HCT116 (cell line): ENCODE data around the gene ATP2C1. TPM values are rescaled to one million over a fixed set of nuclear protein-coding genes. Genes with fewer than 3 reads are reported as not detected.

ENCODE experiments used
- ATAC-seq: fragments of 200-7000 bp; cut with Tn5 transposase; 2 replicates; pipeline ENCODE4 v1.9.1; 2020; ENCODE audit warnings: mild to moderate bottlenecking, moderate library complexity
- BruUV-seq: library from RNA; stranded (reverse); fragments of 400-500 nt; replicated peaks from 2 replicates; lab custom pipeline; 2021; lab: Mats Ljungman, UMichigan
- CTCF ChIA-PET: fragments of 300-600 bp; sonication (Branson Sonifier 250); formaldehyde crosslinking; loops from one replicate; lab custom pipeline; 2021; ENCODE audit warnings: antibody characterized with exemption; lab: Charles Lee
- POLR2A ChIA-PET: fragments of 300-600, 350-600 bp; sonication (Branson Sonifier 250); formaldehyde crosslinking; loops from one replicate; lab custom pipeline; 2021; ENCODE audit warnings: antibody characterized with exemption; lab: Charles Lee
- RAD21 ChIA-PET, 2 experiments: fragments of 300-600 bp; sonication (Branson Sonifier 250); formaldehyde crosslinking; loops; one replicate each; lab custom pipeline; 2023; ENCODE audit warnings: low total read pairs in 2 of 2; ENCODE audit not compliant: uncharacterized antibody in 2 of 2, unreplicated experiment in 2 of 2, low non-redundant PET in 1 of 2; lab: Charles Lee
- DNase-seq: peaks from one replicate; pipeline ENCODE4 v3.0.0-alpha.2; 2010; ENCODE audit warnings: low read depth, low spot score
- H2AFZ ChIP-seq: fragments of 200-600 bp; shearing (Covaris generic), sonication (generic); 2 replicates; pipeline ENCODE4 v1.6.1; 2017; ENCODE audit warnings: low read depth, mixed run types, mixed read lengths, antibody characterized with exemption, low read length; ENCODE audit not compliant: poor library complexity, severe bottlenecking
- H3K27ac ChIP-seq: 2 replicates; pipeline ENCODE4 v1.5.1; 2012; ENCODE audit warnings: low read depth, low read length
- H3K27me3 ChIP-seq: fragments of 200-600 bp; sonication (generic); 2 replicates; pipeline ENCODE4 v1.6.1; 2016; ENCODE audit warnings: mixed run types, low read length, mixed read lengths; ENCODE audit not compliant: insufficient read depth
- H3K36me3 ChIP-seq, 2 experiments: fragments of 200-500 bp in 1 of 2; fragments of 200-600 bp in 1 of 2; sonication (Bioruptor generic) in 1 of 2; sonication (generic) in 1 of 2; 2 replicates each; pipeline versions ENCODE4 v1.5.1 to v1.6.1; 2014 to 2016; ENCODE audit warnings: low read length in 2 of 2, inconsistent platforms in 1 of 2, mixed read lengths in 1 of 2, mixed run types in 1 of 2; ENCODE audit not compliant: insufficient read depth in 2 of 2, control insufficient read depth in 1 of 2
- H3K4me1 ChIP-seq, 2 experiments: fragments of 200-600 bp in 1 of 2; sonication (generic) in 1 of 2; 2 replicates each; pipeline versions ENCODE4 v1.5.1 to v1.6.1; 2012 to 2017; ENCODE audit warnings: low read length in 2 of 2, inconsistent platforms in 1 of 2, mild to moderate bottlenecking in 1 of 2, mixed read lengths in 1 of 2, mixed run types in 1 of 2, moderate library complexity in 1 of 2; ENCODE audit not compliant: insufficient read depth in 2 of 2, control insufficient read depth in 1 of 2
- H3K4me2 ChIP-seq: fragments of 200-600 bp; sonication (generic); 2 replicates; pipeline ENCODE4 v1.6.1; 2017; ENCODE audit warnings: mixed run types, low read length, mixed read lengths
- H3K4me3 ChIP-seq, 2 experiments: fragments of 200-600 bp in 1 of 2; sonication (generic) in 1 of 2; replicated peaks in 1 of 2; 2 replicates each; pipeline ENCODE4 v1.5.1; 2011 to 2016; ENCODE audit warnings: low read length in 2 of 2, control low read depth in 1 of 2, low read depth in 1 of 2, mild to moderate bottlenecking in 1 of 2, mixed read lengths in 1 of 2, mixed run types in 1 of 2
- H3K79me2 ChIP-seq: fragments of 200-600 bp; sonication (generic); 2 replicates; pipeline ENCODE4 v1.6.1; 2017; ENCODE audit warnings: mild to moderate bottlenecking, mixed run types, low read length, moderate library complexity, mixed read lengths; ENCODE audit not compliant: insufficient read depth
- H3K9ac ChIP-seq: fragments of 200-600 bp; sonication (generic); 2 replicates; pipeline ENCODE4 v1.6.1; 2016; ENCODE audit warnings: low read length, mixed read lengths
- H3K9me2 ChIP-seq: fragments of 200-600 bp; sonication (generic), shearing (Covaris generic); 2 replicates; pipeline ENCODE4 v1.6.1; 2017; ENCODE audit warnings: mixed run types, mild to moderate bottlenecking, moderate library complexity; ENCODE audit not compliant: insufficient read depth
- H3K9me3 ChIP-seq, 2 experiments: fragments of 200-500 bp in 1 of 2; fragments of 200-600 bp in 1 of 2; sonication (Bioruptor generic) in 1 of 2; sonication (generic) in 1 of 2; 2 replicates each; pipeline ENCODE4 v1.6.1; 2014 to 2017; ENCODE audit warnings: low read length in 2 of 2, mixed read lengths in 2 of 2, inconsistent platforms in 1 of 2, low read depth in 1 of 2, mild to moderate bottlenecking in 1 of 2, mixed run types in 1 of 2, moderate library complexity in 1 of 2; ENCODE audit not compliant: control insufficient read depth in 1 of 2, insufficient read depth in 1 of 2
- H4K20me1 ChIP-seq: fragments of 200-600 bp; sonication (generic), shearing (Covaris generic); 2 replicates; pipeline ENCODE4 v1.6.1; 2017; ENCODE audit warnings: mixed run types, mild to moderate bottlenecking, moderate library complexity; ENCODE audit not compliant: insufficient read depth
- CBX3 ChIP-seq: IDR thresholded peaks from 2 replicates; pipeline ENCODE4 v1.6.1; 2012; ENCODE audit warnings: low read depth
- CTCF ChIP-seq, 3 experiments: fragments of 200-600 bp in 1 of 3; sonication (generic) in 1 of 3; IDR thresholded peaks in 2 of 3; conservative IDR thresholded peaks in 1 of 3; 2 replicates each; pipeline ENCODE4 v1.5.1; 2012 to 2017; ENCODE audit warnings: low read depth in 2 of 3, low read length in 2 of 3, antibody characterized with exemption in 1 of 3, borderline replicate concordance in 1 of 3, control low read depth in 1 of 3, mild to moderate bottlenecking in 1 of 3, mixed read lengths in 1 of 3, mixed run types in 1 of 3, moderate library complexity in 1 of 3; ENCODE audit not compliant: insufficient read depth in 1 of 3
- ELF1 ChIP-seq: IDR thresholded peaks from 2 replicates; pipeline ENCODE4 v1.6.1; 2012; ENCODE audit warnings: low read depth, borderline replicate concordance
- EZH2phosphoT487 ChIP-seq: fragments of 200-600 bp; IDR thresholded peaks from 2 replicates; pipeline ENCODE4 v1.6.1; 2018; ENCODE audit warnings: antibody characterized with exemption, borderline replicate concordance
- FOSL1 ChIP-seq: IDR thresholded peaks from 2 replicates; pipeline ENCODE4 v1.6.1; 2012; ENCODE audit warnings: low read depth
- MAX ChIP-seq: IDR thresholded peaks from 2 replicates; pipeline ENCODE4 v1.6.1; 2012
- POLR2A ChIP-seq: IDR thresholded peaks from 2 replicates; pipeline ENCODE4 v1.7.0; 2011; ENCODE audit warnings: borderline replicate concordance; ENCODE audit not compliant: insufficient read depth, insufficient read length; ENCODE audit errors: extremely low read depth
- POLR2AphosphoS5 ChIP-seq: IDR thresholded peaks from 2 replicates; pipeline ENCODE4 v1.6.1; 2011; ENCODE audit warnings: mild to moderate bottlenecking, low read depth, low read length, moderate library complexity
- SIN3A ChIP-seq: IDR thresholded peaks from 2 replicates; pipeline ENCODE4 v1.6.1; 2012; ENCODE audit warnings: low read depth
- SP1 ChIP-seq: IDR thresholded peaks from 2 replicates; pipeline ENCODE4 v1.6.1; 2012; ENCODE audit warnings: low read depth
- ZBTB33 ChIP-seq: IDR thresholded peaks from 2 replicates; pipeline ENCODE4 v1.6.1; 2011; ENCODE audit warnings: mild to moderate bottlenecking, low read length, moderate library complexity; ENCODE audit not compliant: insufficient replicate concordance; ENCODE audit errors: extremely low read depth
- ZNF274 ChIP-seq: fragments of 200-500 bp; sonication (Bioruptor generic); IDR thresholded peaks from 2 replicates; pipeline ENCODE4 v1.6.1; 2014; ENCODE audit warnings: mild to moderate bottlenecking, low read depth, low read length, inconsistent platforms
- intact Hi-C: fragments of 100-400 bp; cut with micrococcal nuclease; formaldehyde crosslinking; loops from 2 replicates; pipeline ENCODE4 v1.10.0; 2022
- total RNA-seq: library from RNA; stranded (reverse); gene quantifications from one replicate; pipeline ENCODE4 v1.2.1, GENCODE V29; 2021; ENCODE audit not compliant: unreplicated experiment

The ATP2C1 gene
- total RNA-seq, 1 experiment from 2014 or later: 69.1 TPM

GRCh38 chr3:131036200-131036816 lies 142.4 kb downstream of the ATP2C1 start:
- TF ChIP-seq CTCF (IDR thresholded peaks at IDR 0.05 in 2 of 3, conservative IDR thresholded peaks at IDR 0.05 in 1 of 3; ENCODE audit: borderline replicate concordance in 1 of 3, insufficient read depth in 1 of 3, low read depth in 2 of 3, low read length in 2 of 3) (no peak), MAX (no peak), POLR2AphosphoS5 (no peak), SIN3A (no peak), CBX3 (no peak)
- H3K36me3 ChIP-seq: no peaks in the 10 kb centered on the region
- ATAC-seq (no peak), DNase-seq (no peak)
- no peak overlapping the region for H2AFZ ChIP-seq
- H3K27me3 ChIP-seq: no peaks in the 10 kb centered on the region
- no peak overlapping the region for H3K4me2 ChIP-seq
- no peak overlapping the region for H3K9ac ChIP-seq
- no peaks in the 10 kb centered on the region for H3K9me2 ChIP-seq
- no TSS peak for BruUV-seq
- no peaks in the 10 kb centered on the region for H3K4me1 ChIP-seq
- no peaks in the 10 kb centered on the region for H4K20me1 ChIP-seq
- H3K9me3 ChIP-seq: no peaks in the 10 kb centered on the region
- CTCF ChIA-PET: no interaction called here
- intact Hi-C loops: loop anchor here (10.0 kb wide), 3 partner anchors 618 to 1148 kb away; no protein-coding TSS in a partner anchor
- RAD21 ChIA-PET: no interaction called here
- no peak overlapping the region for H3K27ac ChIP-seq
- no peaks in the 10 kb centered on the region for H3K79me2 ChIP-seq
- POLR2A ChIA-PET: no interaction called here
- H3K4me3 ChIP-seq: no peak overlapping the region

- no peak overlapping the region for H3K27ac ChIP-seq
- ChIA-PET CTCF (no interaction called here), POLR2A (no interaction called here), RAD21 (no interaction called here)
- no peaks in the 10 kb centered on the region for H3K9me2 ChIP-seq
- H3K9ac ChIP-seq: no peak overlapping the region
- no peak for TF ChIP-seq FOSL1
- TF ChIP-seq ZBTB33: no peak
- TF ChIP-seq CTCF (IDR thresholded peaks at IDR 0.05 in 2 of 3, conservative IDR thresholded peaks at IDR 0.05 in 1 of 3; ENCODE audit: borderline replicate concordance in 1 of 3, insufficient read depth in 1 of 3, low read depth in 2 of 3, low read length in 2 of 3): no peak
- TF ChIP-seq SP1: no peak
- no peak for TF ChIP-seq ZNF274
- TF ChIP-seq POLR2A: no peak
- TF ChIP-seq EZH2phosphoT487: no peak
- no peak for TF ChIP-seq ELF1
- ATAC-seq (no peak), DNase-seq (no peak)
- no peaks in the 10 kb centered on the region for H3K4me1 ChIP-seq
- H4K20me1 ChIP-seq: no peaks in the 10 kb centered on the region
- no peak overlapping the region for H2AFZ ChIP-seq
- no peaks in the 10 kb centered on the region for H3K9me3 ChIP-seq
- H3K4me2 ChIP-seq: no peak overlapping the region
- intact Hi-C loops: loop anchor here (10.0 kb wide), 3 partner anchors 618 to 1148 kb away; no protein-coding TSS in a partner anchor
- no TSS peak for BruUV-seq
- H3K27me3 ChIP-seq: no peaks in the 10 kb centered on the region
- H3K36me3 ChIP-seq: no peaks in the 10 kb centered on the region
- no peak overlapping the region for H3K4me3 ChIP-seq
- no peaks in the 10 kb centered on the region for H3K79me2 ChIP-seq
Measured at GRCh38 chr3:131036986-131037385, 143.1 kb downstream of the ATP2C1 start.
